ENCODE data around the gene SLC4A9. TPM values are rescaled to one million over a fixed set of nuclear protein-coding genes. Genes with fewer than 3 reads are reported as not detected.

Gene SLC4A9
- total and polyA plus RNA-seq, 4 donors, result not detected

GRCh38 chr5:140324041-140324600 is 35.9 kb upstream of the SLC4A9 start (continued):
- TF ChIP-seq CTCF (IDR thresholded peaks at IDR 0.05; ENCODE audit: low read depth, low read length, missing input control) (no peak), SP1 (IDR thresholded peaks at IDR 0.05) (no peak), NR2F2 (IDR thresholded peaks at IDR 0.05) (no peak), HNF4G (IDR thresholded peaks at IDR 0.05) (no peak), YY1 (IDR thresholded peaks at IDR 0.05) (no peak), FOXA1 (IDR thresholded peaks at IDR 0.05) (no peak), RXRA (IDR thresholded peaks at IDR 0.05) (no peak), TAF1 (conservative IDR thresholded peaks at IDR 0.05) (no peak), HNF4A (conservative IDR thresholded peaks at IDR 0.05) (no peak)
- TF ChIP-seq, protein P1, sequence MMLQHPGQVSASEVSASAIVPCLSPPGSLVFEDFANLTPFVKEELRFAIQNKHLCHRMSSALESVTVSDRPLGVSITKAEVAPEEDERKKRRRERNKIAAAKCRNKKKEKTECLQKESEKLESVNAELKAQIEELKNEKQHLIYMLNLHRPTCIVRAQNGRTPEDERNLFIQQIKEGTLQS (IDR thresholded peaks at IDR 0.05), result no peak

DNA sequence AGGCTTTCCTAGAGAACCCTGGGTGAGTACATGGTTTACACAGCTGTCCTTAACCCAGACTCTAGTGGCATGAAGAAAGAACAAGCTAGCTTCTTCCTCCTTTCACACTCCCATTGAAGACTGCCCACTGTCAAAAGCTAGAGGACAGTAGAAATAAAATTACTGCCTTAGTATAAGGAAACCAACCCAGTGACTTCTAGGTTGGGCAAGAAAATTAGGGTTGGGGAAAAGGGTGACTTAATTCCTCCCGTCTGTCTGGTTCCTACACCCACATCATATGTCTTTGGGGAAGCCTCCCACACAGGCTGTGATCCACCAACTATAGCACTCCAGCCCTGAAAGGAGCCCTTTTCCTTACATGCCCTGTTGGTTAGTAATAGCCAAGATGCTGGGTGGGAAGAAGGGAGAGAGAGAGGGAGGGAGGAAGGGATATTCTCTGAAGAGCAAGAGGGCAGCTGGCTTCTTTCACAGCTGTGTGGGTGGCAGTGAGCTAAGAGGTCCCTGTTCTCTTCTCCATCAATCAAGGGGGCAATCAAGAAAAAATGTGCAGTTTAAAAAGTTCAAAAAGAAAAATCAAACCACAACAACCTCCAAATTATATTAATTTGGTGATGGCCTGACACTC is 35.3 kb upstream of the SLC4A9 start:
- Histone ChIP-seq H3K36me3 (ENCODE audit: control insufficient read depth in 4 of 4, insufficient read depth in 3 of 4, low read depth in 1 of 4, low read length in 3 of 4) (no peaks in the 10 kb centered on the region), H3K4me3 (ENCODE audit: low read depth in 1 of 3, low read length in 3 of 3) (no peak overlapping the region), H3K4me1 (ENCODE audit: control insufficient read depth in 4 of 4, insufficient read depth in 4 of 4, low read length in 3 of 4) (no peaks in the 10 kb centered on the region), H3K27ac (ENCODE audit: low read depth in 1 of 2, low read length in 2 of 2) (no peak overlapping the region), H3K27me3 (ENCODE audit: control insufficient read depth in 4 of 4, insufficient read depth in 4 of 4, low read length in 3 of 4) (no peaks in the 10 kb centered on the region), H3K9me3 (ENCODE audit: control insufficient read depth in 4 of 4, low read length in 3 of 4) (no peaks in the 10 kb centered on the region), H3K9ac (ENCODE audit: low read depth in 1 of 2, low read length in 2 of 2) (no peak overlapping the region)
- TF ChIP-seq RXRA (IDR thresholded peaks at IDR 0.05) (peak in 1 of 2 donors; percentile 12), REST (IDR thresholded peaks at IDR 0.05) (no peak)
- no peak for DNase-seq (ENCODE audit: low spot score)
- WGBS, result 80% methylated on average over 1 of the region's 1 CpG

- TF ChIP-seq, protein P1 (IDR thresholded peaks at IDR 0.05), result no peak
- TF ChIP-seq HNF4A (conservative IDR thresholded peaks at IDR 0.05) (no peak), RXRA (IDR thresholded peaks at IDR 0.05) (no peak), REST (IDR thresholded peaks at IDR 0.05) (no peak), NR2F2 (IDR thresholded peaks at IDR 0.05) (no peak), FOXA1 (IDR thresholded peaks at IDR 0.05) (no peak)
- TF ChIP-seq, protein P2, sequence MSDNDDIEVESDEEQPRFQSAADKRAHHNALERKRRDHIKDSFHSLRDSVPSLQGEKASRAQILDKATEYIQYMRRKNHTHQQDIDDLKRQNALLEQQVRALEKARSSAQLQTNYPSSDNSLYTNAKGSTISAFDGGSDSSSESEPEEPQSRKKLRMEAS (IDR thresholded peaks at IDR 0.05), result no peak
- Histone ChIP-seq H3K27ac (ENCODE audit: low read depth in 1 of 2, low read length in 2 of 2) (no peak overlapping the region), H3K4me3 (ENCODE audit: low read depth in 1 of 3, low read length in 3 of 3) (no peak overlapping the region), H3K9ac (ENCODE audit: low read depth in 1 of 2, low read length in 2 of 2) (no peak overlapping the region), H3K27me3 (ENCODE audit: control insufficient read depth in 4 of 4, insufficient read depth in 4 of 4, low read length in 3 of 4) (no peaks in the 10 kb centered on the region), H3K9me3 (ENCODE audit: control insufficient read depth in 4 of 4, low read length in 3 of 4) (no peaks in the 10 kb centered on the region), H3K36me3 (ENCODE audit: control insufficient read depth in 4 of 4, insufficient read depth in 3 of 4, low read depth in 1 of 4, low read length in 3 of 4) (no peaks in the 10 kb centered on the region), H3K4me1 (ENCODE audit: control insufficient read depth in 4 of 4, insufficient read depth in 4 of 4, low read length in 3 of 4) (no peaks in the 10 kb centered on the region)
- DNase-seq (ENCODE audit: low spot score), result no peak
- WGBS, result 90% methylated on average over 3 of the region's 3 CpGs
These were observed 34.5 kb upstream of the SLC4A9 start for GRCh38 chr5:140325486-140325885.
